22Rv1 (cell line): ENCODE results near the gene KLRF1.
"Not testable (repeated sequence)": the region's sequence is repeated elsewhere in the genome, so short reads cannot be mapped to it uniquely, and the experiment has no call there.

Experiments
- CTCF ChIP-seq: fragments of 450-650 bp; IDR thresholded peaks from 2 replicates; pipeline ENCODE4 v1.5.1; 2017; ENCODE audit warnings: mild to moderate bottlenecking
- ZFX ChIP-seq: fragments of 450-650 bp; IDR thresholded peaks from 2 replicates; pipeline ENCODE4 v1.6.1; 2017; ENCODE audit warnings: antibody characterized with exemption, borderline replicate concordance

- TF ChIP-seq CTCF, ZFX: not testable (repeated sequence)
These were observed 48.8 kb downstream of the KLRF1 start for GRCh38 chr12:9876120-9876519.
